RCC 7860 (cell line): ENCODE data around the gene MTIF2.
"Not testable (repeated sequence)": the region's sequence is repeated elsewhere in the genome, so short reads cannot be mapped to it uniquely, and the experiment has no call there.

Source experiments
- DNase-seq: peaks from one replicate; pipeline ENCODE4 v3.0.0-alpha.2; 2015; ENCODE audit warnings: low spot score
- FAIRE-seq: peaks from 2 replicates; lab custom pipeline; 2012; peaks lifted over from hg19 to GRCh38; lab: Jason Lieb, UNC

The MTIF2 gene

GRCh38 chr2:55204536-55204935 lies 64.5 kb downstream of the MTIF2 start:
- DNase-seq (no peak), FAIRE-seq (no peak)

- DNase-seq = no peak
- FAIRE-seq = no peak
Measured at GRCh38 chr2:55200416-55200815, 68.6 kb downstream of the MTIF2 start.

GRCh38 chr2:55196526-55196925 lies 72.5 kb downstream of the MTIF2 start:
- DNase-seq (no peak), FAIRE-seq (no peak)

GRCh38 chr2:55191888-55192287 lies 77.1 kb downstream of the MTIF2 start:
- DNase-seq, FAIRE-seq: not testable (repeated sequence)

GRCh38 chr2:55186837-55187236 lies 82.2 kb downstream of the MTIF2 start:
- not testable (repeated sequence) for FAIRE-seq, DNase-seq
